ENCODE measurements around the gene SCARF1. TPM values are rescaled to one million over a fixed set of nuclear protein-coding genes. Genes with fewer than 3 reads are reported as not detected.

The SCARF1 gene
- total and polyA plus RNA-seq, 2 experiments from 2014 or later = 1.8 to 9.8 TPM

DNA sequence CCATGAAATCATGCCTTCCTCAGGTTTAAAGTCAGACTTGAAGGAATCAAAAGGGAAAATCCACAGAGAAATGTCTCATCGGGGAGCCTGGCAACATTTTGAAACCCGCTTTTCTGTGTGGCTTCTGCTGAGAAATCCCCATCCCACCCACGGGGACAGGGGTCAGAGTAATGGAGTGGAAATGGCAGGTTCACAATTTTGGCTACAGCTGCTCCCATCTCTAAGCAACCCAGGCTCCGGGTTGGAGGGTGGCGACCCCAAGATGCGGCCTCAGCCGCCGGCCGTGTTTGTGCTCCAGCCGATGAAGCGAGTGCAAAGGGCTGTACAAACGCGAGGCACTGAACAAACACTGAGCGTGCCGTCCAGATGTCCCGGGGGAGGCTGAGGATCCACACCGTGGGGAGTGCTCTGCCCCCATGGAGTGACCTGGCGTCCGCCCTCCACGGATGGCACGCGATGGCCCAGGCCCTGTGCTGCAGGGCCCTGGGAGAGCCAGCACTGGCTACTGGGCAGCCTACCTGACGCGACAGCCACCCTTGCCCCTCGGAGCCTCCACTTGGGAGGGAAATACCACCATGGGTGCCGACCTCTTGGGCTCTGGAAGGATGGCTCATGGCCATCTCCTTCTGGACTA, 39.1 kb downstream of the SCARF1 start:
- TF ChIP-seq, protein P1, sequence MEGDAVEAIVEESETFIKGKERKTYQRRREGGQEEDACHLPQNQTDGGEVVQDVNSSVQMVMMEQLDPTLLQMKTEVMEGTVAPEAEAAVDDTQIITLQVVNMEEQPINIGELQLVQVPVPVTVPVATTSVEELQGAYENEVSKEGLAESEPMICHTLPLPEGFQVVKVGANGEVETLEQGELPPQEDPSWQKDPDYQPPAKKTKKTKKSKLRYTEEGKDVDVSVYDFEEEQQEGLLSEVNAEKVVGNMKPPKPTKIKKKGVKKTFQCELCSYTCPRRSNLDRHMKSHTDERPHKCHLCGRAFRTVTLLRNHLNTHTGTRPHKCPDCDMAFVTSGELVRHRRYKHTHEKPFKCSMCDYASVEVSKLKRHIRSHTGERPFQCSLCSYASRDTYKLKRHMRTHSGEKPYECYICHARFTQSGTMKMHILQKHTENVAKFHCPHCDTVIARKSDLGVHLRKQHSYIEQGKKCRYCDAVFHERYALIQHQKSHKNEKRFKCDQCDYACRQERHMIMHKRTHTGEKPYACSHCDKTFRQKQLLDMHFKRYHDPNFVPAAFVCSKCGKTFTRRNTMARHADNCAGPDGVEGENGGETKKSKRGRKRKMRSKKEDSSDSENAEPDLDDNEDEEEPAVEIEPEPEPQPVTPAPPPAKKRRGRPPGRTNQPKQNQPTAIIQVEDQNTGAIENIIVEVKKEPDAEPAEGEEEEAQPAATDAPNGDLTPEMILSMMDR (IDR thresholded peaks at IDR 0.05; ENCODE audit: low read depth, low read length) = no peak
- no peak for DNase-seq (ENCODE audit: low read depth in 1 of 2, low spot score in 1 of 2)
- peaks cover 3% of the 10 kb centered on the region for H3K4me1 ChIP-seq (ENCODE audit: low read depth)
- no peaks in the 10 kb centered on the region for H3K27me3 ChIP-seq
- no peak overlapping the region for H3K27ac ChIP-seq
- no peak overlapping the region for H3K4me3 ChIP-seq
- no peaks in the 10 kb centered on the region for H3K9me3 ChIP-seq (ENCODE audit: low read depth)
- no peaks in the 10 kb centered on the region for H3K36me3 ChIP-seq

DNA sequence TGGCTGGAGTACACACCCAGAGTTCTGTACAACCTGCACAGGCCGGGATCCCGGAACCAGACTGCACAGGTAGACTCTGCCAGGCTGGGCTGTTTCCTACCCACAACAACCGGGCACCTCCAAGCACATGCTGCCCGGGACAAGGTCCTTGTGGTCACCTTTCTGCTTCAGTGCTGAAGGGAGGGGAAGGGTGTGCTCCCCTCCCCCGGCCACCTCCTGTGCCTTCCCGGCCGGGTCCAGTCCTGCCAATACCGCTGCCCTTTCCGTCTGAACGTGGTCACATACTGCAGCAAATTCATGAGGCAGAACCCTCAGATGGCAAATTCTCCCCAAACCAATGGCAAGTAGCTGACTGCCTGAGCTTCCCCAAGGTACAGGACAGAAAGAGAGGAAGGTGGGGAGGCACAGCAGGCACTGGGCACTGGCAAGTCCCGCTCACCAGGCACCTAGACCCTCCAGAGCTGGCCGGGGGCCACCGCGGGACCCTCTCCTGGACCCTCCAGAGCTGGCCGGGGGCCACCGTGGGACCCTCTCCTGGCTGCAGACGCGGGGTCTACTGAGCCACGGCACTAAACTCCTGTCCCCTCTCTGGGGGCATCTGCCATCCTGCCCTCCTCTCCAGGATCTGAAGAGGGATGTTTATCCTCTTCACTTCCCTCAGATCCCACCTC, 39.7 kb downstream of the SCARF1 start:
- no peaks in the 10 kb centered on the region for H3K27me3 ChIP-seq
- H3K4me1 ChIP-seq (ENCODE audit: low read depth) = peaks cover 3% of the 10 kb centered on the region
- H3K9me3 ChIP-seq (ENCODE audit: low read depth) = no peaks in the 10 kb centered on the region
- DNase-seq (ENCODE audit: low read depth in 1 of 2, low spot score in 1 of 2) = no peak
- TF ChIP-seq, protein P1 (IDR thresholded peaks at IDR 0.05; ENCODE audit: low read depth, low read length) = no peak
- no peaks in the 10 kb centered on the region for H3K36me3 ChIP-seq
- no peak overlapping the region for H3K27ac ChIP-seq
- H3K4me3 ChIP-seq = no peak overlapping the region

DNA sequence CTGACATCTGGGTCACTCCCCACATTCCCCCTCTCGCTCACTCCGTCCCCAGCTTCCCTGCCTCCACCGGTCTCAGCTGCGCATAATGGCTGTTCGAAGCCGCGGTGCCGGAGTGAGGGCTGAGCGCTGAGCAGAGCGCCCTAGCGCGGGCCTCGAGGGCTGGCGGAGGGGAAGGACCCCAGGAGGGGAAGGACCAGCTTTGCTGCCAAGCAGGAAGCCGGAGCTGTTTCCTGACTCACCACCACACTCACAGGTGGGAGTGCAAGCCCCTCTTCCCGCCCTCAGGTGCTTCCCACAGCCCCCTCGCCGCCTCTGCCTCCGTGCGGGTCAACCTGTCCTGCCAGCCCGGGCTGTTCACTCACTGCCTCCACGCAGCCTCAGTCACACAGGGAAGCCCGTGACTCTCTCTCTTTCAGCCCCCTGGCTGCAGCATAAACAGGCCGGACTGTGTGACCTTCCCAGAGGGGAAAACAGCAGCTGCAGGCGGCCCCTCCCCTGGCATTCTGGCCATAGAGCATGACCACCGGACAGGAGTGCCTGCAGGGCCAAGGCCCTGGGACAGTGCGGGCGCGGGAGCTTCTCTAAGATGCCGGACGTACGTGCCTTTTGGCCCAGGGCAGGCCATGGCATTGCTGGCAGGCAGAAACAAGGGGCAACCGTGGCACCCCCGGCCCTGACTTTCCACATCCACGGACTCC, 40.6 kb downstream of the SCARF1 start:
- H3K9me3 ChIP-seq (ENCODE audit: low read depth) = no peaks in the 10 kb centered on the region
- no peak overlapping the region for H3K4me3 ChIP-seq
- H3K4me1 ChIP-seq (ENCODE audit: low read depth) = peaks cover 3% of the 10 kb centered on the region
- TF ChIP-seq, protein P1 (IDR thresholded peaks at IDR 0.05; ENCODE audit: low read depth, low read length) = no peak
- no peaks in the 10 kb centered on the region for H3K27me3 ChIP-seq
- no peak overlapping the region for H3K27ac ChIP-seq
- DNase-seq (ENCODE audit: low read depth in 1 of 2, low spot score in 1 of 2) = no peak
- H3K36me3 ChIP-seq = no peaks in the 10 kb centered on the region

DNA sequence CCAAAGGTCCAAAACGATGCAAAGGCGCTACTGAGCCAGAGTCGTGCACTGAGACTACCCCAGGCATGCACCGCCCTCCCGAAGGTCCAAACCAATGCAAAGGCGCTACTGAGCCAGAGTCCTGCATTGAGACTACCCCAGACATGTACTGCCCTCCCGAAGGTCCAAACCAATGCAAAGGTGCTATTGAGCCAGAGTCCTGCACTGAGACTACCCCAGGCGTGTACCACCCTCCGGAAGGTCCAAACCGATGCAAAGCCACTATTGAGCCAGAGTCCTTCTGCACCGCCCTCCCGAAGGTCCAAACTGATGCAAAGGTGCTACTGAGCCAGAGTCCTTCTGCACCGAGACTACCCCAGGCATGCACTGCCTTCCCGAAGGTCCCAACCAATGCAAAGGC, 44.0 kb downstream of the SCARF1 start:
- Histone ChIP-seq H3K4me3 (no peak overlapping the region), H3K36me3 (no peaks in the 10 kb centered on the region), H3K27ac (no peak overlapping the region), H3K9me3 (ENCODE audit: low read depth) (no peaks in the 10 kb centered on the region), H3K4me1 (ENCODE audit: low read depth) (no peaks in the 10 kb centered on the region), H3K27me3 (no peaks in the 10 kb centered on the region)
- DNase-seq (ENCODE audit: low read depth in 1 of 2, low spot score in 1 of 2) = no peak
- TF ChIP-seq, protein P1 (IDR thresholded peaks at IDR 0.05; ENCODE audit: low read depth, low read length) = no peak

DNA sequence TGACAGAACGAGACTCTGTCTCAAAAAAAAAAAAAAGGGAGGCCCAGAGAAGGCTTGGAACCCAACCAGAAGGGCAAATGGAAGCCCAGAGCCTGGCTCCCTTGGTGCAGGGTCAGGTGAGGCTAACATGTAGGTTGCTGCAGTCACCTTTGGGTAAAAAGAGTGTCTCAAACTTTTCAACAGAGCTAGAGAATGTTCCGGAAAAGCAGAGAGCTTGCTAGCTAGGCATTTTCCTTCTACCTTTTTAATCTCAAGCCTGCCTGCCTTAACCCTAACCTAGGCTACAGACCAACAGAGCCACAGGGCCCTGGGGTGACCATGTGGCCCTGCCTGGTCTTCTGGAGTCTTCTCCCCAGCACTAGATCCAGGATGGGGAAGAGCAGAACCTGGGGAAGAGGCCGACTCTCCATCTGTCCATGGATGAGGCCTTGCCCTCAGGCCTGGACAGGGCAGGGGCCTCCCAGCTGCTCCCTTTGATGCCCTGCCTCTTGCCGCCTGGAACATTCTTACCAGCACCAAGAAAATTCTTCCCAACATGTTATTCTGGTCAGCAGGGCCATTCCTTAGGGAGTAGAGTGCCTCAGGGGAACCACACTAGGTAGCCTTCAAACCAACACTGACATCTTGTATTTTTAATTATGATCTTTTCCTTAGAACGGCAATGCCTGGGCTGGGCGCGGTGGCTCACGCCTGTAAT, 47.0 kb downstream of the SCARF1 start:
- Histone ChIP-seq H3K4me1 (ENCODE audit: low read depth) (no peaks in the 10 kb centered on the region), H3K9me3 (ENCODE audit: low read depth) (no peaks in the 10 kb centered on the region), H3K4me3 (no peak overlapping the region), H3K36me3 (no peaks in the 10 kb centered on the region), H3K27ac (no peak overlapping the region), H3K27me3 (no peaks in the 10 kb centered on the region)
- TF ChIP-seq, protein P1 (IDR thresholded peaks at IDR 0.05; ENCODE audit: low read depth, low read length) = no peak
- DNase-seq (ENCODE audit: low read depth in 1 of 2, low spot score in 1 of 2) = no peak
